AG04449 (cell line): ENCODE data around the gene RTKN.

Source experiments
- CTCF ChIA-PET: fragments of 350-600 bp; formaldehyde crosslinking; extraction: SDS; loops from one replicate; lab custom pipeline; 2021; ENCODE audit warnings: antibody characterized with exemption; lab: Yijun Ruan, JAX
- POLR2A ChIA-PET: fragments of 400-600, 350-600 bp; formaldehyde crosslinking; extraction: SDS; loops from one replicate; lab custom pipeline; 2020; ENCODE audit warnings: antibody characterized with exemption, inconsistent platforms; lab: Yijun Ruan, JAX
- DNase-seq: peaks from one replicate; pipeline ENCODE4 v3.0.0-alpha.2; 2010; ENCODE audit warnings: low read depth, low spot score
- H3K4me3 ChIP-seq: 2 replicates; pipeline ENCODE4 v1.5.1; 2011; ENCODE audit warnings: low read depth, mild to moderate bottlenecking, control low read depth, low read length
- CTCF ChIP-seq: IDR thresholded peaks from one replicate; pipeline ENCODE4 v1.5.1; 2011; ENCODE audit warnings: mild to moderate bottlenecking, moderate library complexity, low read length, control low read depth, inconsistent platforms; ENCODE audit not compliant: insufficient read depth; ENCODE audit errors: missing control alignments

RTKN gene

GRCh38 chr2:74430502-74430901 lies 11.2 kb downstream of the RTKN start:
- DNase-seq: no peak
- TF ChIP-seq CTCF: no peak
- no peak overlapping the region for H3K4me3 ChIP-seq
- POLR2A ChIA-PET: no interaction called here
- CTCF ChIA-PET: interaction anchor here (2.7 kb wide), 1 partner anchor 10 kb away, joined by 16 read pairs; no protein-coding TSS in a partner anchor

- no peak for TF ChIP-seq CTCF
- H3K4me3 ChIP-seq: no peak overlapping the region
- CTCF ChIA-PET: interaction anchor here (2.7 to 3.0 kb wide), 2 partner anchors 9 to 10 kb away, joined by 12 to 16 read pairs; no protein-coding TSS in a partner anchor
- POLR2A ChIA-PET: interaction anchor here (1.0 kb wide), 1 partner anchor 25 kb away, joined by 3 read pairs; the partner anchor contains the start of gene INO80B
- DNase-seq: no peak
These were observed 12.0 kb downstream of the RTKN start for GRCh38 chr2:74429487-74430451.

GRCh38 chr2:74428675-74429074 lies 13.1 kb downstream of the RTKN start:
- POLR2A ChIA-PET: interaction anchor here (1.0 kb wide), 1 partner anchor 26 kb away, joined by 3 read pairs; the partner anchor contains the start of gene INO80B
- CTCF ChIA-PET: interaction anchor here (1.2 to 3.0 kb wide), 2 partner anchors 11 to 179 kb away, joined by 4 to 12 read pairs; no protein-coding TSS in a partner anchor
- no peak for DNase-seq
- H3K4me3 ChIP-seq: no peak overlapping the region
- TF ChIP-seq CTCF: no peak

GRCh38 chr2:74427551-74427950 lies 14.2 kb downstream of the RTKN start:
- no peak for DNase-seq
- ChIA-PET POLR2A (interaction anchor here (1.1 kb wide), 1 partner anchor 13 kb away, joined by 3 read pairs; no protein-coding TSS in a partner anchor), CTCF (interaction anchor here (0.9 to 3.0 kb wide), 4 partner anchors 12 to 178 kb away, joined by 3 to 12 read pairs (median 4); no protein-coding TSS in a partner anchor)
- TF ChIP-seq CTCF: no peak
- no peak overlapping the region for H3K4me3 ChIP-seq

GRCh38 chr2:74426181-74426758 lies 15.5 kb downstream of the RTKN start:
- CTCF ChIA-PET: interaction anchor here (1.8 to 3.0 kb wide), 2 partner anchors 13 to 35 kb away, joined by 5 to 12 read pairs; no protein-coding TSS in a partner anchor
- DNase-seq: no peak
- TF ChIP-seq CTCF: no peak
- POLR2A ChIA-PET: no interaction called here
- H3K4me3 ChIP-seq: no peak overlapping the region

GRCh38 chr2:74425523-74425922 lies 16.2 kb downstream of the RTKN start:
- no peak for DNase-seq
- no peak for TF ChIP-seq CTCF
- POLR2A ChIA-PET: no interaction called here
- CTCF ChIA-PET: no interaction called here
- no peak overlapping the region for H3K4me3 ChIP-seq
